NCI-H146 (cell line): ENCODE data around the gene FAM169A.
"Not testable (repeated sequence)": the region's sequence is repeated elsewhere in the genome, so short reads cannot be mapped to it uniquely, and the experiment has no call there.

Experiments used
- DNase-seq: peaks from one replicate; lab custom pipeline; 2025; lab: John Stamatoyannopoulos, UW

The FAM169A gene

DNA sequence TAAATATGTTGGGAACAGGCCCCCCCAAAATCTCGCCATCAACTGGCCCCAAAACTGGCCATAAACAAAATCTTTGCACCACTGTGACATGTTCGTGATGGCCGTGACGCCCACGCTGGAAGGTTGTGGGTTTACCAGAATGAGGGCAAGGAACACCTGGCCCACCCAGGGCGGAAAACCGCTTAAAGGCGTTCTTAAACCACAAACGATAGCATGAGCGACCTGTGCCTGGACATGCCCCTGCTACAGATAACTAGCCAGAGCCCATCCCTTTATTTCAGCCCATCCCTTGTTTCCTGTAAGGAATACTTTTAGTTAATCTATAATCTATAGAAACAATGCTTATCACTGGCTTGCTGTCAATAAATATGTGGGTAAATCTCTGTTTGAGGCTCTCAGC lies 3.2 kb upstream of the FAM169A start:
- not testable (repeated sequence) for DNase-seq

DNA sequence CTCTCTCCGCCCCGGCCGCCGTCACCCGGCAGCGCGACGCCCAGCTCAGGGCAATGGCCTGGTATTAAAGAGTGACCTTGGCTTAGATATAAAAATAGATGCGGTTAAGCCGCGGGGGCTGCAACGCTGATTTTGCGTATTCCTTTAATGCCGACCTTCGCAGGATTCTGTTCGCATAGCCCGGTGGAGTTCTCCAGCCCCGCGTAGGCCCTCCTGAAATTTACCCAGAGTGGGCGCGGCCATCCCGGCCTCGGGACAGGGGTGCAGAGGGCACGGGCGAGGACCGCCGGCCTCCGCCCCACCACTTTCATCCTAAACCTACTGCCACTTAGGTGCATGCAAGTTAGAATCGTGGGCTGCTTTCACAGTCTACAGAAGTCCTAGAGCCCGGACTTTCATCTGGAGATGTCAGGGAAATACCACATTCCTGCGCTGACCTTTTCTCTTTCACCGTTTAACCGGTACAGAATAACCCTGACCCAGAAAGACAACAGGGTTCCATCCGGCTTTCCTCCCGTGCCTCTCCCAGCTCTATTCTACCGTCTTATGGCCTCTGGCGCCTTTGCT lies 492 bp upstream of the FAM169A start:
- no peak for DNase-seq

DNA sequence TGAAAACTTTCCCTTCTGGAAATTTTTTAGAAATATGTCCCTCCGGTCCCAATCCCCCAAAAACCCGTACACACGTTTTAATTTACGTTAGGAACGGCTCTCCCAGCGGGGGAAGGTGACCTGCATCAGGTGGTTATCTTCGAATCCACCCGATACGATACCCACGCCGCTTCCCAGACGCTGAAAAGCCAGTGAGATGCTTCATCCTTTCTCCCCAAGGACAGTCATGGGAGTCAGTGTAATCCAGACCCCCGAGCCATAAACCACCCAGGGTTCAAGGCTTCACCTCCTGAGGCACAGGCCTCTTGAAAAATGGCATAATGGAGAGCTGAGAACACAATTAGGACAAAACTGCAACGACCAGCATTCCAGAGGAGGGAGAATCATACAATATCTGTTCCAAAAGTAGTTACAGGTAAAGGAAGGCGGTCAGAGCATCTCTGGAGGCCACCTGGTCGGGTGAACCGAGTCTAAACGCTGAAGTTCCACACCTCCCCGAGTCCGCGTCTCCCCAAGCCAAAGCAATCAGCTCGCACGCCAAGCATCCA lies 857 bp downstream of the FAM169A start:
- DNase-seq: peak; percentile 12

DNA sequence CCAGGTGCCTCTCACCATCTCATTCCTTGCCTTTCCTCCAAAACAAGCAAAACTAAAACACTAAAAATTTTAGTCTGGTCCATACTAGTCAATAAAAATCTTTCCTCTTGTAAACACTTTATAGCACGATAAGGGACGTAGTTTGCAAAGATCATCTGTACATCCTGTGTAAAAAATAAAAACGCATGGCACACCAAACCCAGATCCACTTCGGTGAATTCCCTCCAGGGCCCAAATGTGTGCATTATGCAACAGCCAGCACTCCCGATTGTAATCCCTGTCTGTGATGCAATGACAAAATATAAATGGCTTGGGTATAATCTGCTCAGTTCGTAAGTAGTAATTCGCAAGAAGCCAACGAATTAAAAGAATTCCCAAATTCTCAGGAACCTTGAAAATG lies 1.4 kb downstream of the FAM169A start:
- DNase-seq: no peak

DNA sequence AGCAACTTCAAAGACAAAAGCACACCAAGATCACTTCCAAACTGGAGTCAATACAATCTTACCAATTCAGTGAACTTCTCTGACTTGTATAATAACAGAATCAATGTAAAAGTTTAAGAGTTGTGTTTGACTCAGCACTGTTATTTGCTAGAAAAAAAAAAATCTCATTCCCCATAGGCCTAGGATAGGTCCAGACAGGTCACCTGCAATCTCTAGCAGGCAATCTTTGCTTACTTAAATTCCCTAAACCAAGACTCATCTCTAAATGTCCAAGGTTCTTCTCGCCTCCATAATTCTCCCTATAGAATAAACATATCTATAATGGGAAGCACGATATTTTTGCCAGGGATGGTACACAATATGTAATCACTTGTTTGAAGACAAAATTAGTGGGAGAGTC lies 2.5 kb downstream of the FAM169A start:
- DNase-seq: no peak

DNA sequence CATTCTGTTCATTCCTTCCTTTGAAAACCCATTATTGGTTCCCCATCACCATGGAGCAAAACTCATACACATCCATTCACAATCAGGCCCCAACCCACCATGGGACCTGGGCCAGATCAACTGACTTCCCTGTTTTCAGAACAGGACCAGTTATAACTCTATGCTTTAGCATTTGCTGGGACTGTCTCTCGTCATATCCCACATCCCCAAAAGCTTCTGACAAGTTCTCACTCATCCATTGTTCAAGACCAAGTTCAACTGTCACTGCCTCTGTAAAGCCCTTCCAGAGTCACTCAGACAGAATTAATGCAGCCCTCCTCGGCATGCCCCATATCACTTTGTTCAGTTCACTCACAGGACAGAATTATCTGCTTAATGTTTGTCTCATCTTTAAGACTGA lies 4.0 kb downstream of the FAM169A start:
- no peak for DNase-seq

DNA sequence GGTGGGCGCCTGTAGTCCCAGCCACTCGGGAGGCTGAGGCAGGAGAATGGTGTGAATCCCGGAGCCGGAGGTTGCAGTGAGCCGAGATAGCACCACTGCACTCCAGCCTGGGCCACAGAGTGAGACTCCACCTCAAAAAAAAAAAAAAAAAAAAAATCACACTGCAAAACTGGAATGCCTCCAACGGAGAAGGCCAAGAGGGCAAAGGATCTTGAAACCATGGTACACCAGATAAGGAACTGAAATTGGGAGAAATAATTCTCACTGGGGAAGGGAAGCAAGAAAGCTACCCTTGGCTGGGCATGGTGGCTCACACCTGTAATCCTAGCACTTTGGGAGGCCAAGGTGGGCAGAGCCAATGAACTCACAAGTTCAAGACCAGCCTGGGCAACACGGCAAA lies 9.2 kb downstream of the FAM169A start:
- not testable (repeated sequence) for DNase-seq

DNA sequence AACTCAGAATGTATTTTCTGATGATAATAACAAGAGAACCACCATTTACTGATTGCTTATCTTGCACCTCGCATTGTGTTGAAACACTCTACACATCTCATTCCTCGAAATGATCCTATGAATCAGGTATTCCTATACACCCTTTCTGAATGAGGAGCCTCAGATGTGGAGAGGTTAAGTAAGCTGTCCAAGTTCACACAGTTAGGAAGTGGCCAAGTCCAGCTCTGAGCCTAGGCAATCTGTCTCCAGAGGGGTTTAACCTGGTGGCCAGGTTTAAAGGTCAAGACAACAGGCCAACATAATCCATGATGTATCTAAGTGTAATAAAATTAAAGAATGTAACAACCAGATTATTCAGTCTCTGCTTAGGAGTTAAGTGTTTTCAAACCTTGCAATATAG lies 12.9 kb downstream of the FAM169A start:
- DNase-seq: no peak

DNA sequence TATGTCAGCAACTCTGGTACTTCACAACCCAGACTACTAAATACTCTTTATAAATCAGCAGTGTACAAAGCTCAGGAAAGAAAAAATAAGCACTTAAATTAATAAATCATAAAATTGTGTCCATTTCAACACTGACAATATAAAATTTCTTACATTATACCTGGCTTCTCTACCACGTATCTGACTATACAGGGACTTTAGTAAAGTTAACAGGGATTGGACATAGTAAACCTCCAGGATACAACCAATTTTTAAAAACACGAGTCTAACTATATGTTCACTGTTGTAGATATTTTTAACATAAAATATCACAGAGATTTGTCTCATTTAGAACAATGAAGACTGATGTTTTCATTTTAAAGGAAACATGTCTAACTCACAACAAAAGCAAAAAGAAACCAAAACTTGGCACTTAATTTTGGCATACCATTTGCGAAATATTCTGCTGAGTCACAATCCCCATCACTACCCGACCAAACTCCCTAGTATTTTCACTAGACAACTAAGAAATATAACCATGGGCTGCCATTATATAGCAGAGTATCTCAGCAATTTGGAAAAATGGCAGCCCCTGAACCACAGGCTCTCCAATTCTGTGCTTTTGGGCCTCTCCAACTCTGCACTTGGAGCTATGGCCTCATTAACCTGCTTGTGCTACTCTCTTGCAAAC lies 14.4 kb downstream of the FAM169A start:
- no peak for DNase-seq

DNA sequence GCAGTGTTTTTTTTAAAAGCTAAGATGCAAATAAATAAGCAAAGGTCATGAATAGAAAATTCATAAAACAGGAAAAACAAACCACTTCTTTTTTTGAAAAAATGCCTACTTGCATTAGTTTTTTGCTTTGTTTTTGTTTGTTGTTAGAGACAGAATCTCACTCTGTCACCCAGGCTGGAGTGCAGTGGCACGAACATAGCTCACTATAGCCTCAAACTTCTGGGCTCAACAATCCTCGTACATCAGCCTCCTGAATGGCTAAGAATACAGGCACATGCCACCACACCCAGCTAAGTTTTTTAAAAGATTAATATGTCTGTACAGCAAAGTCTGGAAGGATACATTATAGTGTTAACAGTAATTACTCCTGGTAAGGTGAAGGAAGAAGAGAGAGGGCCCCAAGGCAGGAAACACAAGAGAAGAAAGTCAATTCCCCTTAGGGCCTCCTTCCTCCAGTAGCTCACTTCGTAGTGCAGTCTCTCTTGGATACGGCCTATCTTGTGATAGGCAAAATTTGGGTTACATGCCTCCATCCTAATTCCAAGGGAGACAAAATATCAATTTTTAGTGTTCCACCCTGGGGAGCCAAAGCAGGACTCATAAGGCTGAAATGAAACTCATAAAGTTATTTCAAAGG lies 15.3 kb downstream of the FAM169A start:
- DNase-seq: no peak

DNA sequence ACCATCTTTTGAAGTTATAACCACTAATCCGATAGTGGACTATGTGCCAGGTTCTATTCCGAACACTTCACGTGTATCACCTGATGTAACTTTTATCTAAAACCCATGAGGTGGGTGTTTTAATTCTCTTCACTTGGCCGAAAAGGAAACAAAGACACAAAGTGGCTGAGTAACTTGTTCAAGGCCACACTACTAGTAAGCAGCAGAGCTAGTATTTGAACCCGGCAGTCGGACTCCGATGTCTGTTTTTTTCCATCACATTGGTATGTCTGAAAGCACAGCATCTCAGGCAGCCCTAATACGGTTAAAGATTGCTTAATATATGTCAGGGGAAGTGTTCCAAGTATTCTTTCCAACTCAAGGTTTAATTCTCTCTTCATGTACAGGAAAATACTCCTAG lies 16.2 kb downstream of the FAM169A start:
- no peak for DNase-seq

DNA sequence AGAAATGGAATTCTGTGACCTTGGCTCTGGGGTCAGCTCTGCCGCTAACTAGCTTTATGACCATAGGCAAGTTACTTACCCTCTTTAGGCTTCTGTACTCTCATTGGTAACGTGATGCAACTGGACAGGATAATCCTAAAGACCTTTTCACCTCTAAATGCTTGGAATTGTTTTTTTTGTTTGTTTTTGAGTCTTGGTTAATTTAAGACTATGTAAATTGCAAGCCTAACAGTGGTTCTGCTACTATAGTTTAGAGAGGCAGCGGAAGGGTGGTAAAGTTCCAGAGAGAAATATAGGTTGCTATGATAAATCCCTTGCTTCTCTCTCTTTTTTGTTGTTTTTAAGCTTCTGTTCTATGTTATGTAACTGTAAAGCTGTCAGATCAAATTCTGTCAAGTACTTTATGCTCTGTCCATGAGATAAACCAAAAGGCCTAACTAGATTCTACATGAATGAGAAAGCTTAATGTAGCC lies 17.6 kb downstream of the FAM169A start:
- no peak for DNase-seq

DNA sequence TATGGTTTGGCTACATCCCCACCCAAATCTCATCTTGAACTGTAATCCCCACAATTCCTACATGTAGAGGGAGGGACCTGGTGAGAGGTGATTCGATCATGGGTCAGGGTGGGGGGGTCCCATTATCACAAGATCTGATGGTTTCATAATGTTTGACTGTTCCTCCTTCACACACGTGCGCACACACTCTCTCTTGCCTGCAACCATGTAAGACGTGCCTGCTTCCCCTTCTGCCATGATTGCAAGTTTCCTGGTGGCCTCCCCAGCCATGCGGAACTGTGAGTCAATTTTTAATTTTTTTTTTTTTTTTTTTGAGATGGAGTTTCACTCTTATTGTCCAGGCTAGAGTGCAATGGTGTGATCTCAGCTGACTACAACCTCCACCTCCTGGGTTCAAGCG lies 27.0 kb downstream of the FAM169A start:
- DNase-seq: no peak

DNA sequence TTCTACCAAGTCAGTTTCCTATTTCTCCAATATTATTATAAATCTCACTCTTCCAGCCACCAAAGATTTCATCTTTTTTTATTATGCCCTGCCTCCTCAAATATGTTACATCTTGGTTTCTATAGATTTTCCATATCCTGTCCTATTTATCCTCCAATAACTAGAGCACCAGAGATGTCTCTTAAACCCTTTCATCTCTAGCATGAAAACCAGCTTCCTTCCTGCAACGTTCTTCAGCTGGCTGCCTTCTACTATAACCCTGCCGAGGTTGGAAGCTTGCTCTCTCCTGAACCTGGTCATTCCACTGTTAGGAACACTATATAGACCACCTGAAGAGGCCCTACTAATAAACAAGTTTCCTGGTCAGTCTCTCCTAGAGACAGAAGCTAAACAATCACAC lies 27.9 kb downstream of the FAM169A start:
- DNase-seq: no peak

DNA sequence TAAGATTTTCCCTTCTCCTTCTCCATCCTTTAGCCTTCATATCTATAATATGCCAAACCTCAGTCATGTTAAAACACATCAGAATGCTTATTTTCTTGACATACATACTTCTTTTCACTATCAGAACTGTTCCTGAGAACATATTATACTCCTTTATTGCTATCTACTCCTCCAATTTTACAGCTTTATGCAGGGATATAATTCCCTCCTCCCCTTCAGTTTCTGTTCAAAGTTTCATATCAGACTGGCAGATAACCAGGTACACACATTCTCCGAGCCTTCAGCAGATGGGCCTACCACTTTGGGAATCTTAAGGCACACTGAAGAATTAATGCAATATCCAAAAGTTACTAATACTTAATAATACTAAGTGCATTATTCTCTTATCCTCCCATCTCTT lies 29.1 kb downstream of the FAM169A start:
- DNase-seq: no peak

DNA sequence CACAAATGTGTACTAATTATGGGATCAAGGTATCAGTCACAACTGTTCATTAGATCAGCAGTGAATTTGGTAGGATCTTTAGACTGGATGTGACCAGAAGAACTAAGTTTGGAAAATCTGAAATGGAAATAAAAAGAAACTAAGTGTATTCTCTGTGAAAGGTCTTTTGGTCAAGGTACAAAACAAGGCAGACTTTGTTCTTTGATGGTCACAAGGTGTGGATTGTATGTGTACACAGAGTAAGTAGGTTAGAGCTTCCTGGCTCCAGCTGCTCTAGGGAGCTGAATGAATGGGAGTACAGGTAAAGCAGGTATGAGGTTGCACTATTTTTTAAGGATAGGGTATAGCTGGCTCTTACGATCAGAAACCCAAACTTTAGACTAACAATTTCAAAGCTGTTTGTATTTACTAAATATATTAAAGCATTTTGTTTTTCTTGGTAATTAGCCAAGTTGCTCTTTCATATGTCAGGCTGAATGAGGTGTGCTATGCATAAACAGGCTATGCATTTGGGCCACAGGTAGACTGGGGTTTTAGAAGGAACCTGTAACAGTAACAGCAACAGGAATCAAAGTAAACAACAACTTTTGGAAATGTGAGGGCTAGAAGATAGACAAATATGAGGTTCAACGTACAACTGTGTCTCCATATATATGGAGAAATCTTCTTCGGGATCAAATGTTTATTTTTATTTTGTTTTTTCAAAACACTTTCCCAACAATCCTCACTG lies 32.5 kb downstream of the FAM169A start:
- DNase-seq: no peak

DNA sequence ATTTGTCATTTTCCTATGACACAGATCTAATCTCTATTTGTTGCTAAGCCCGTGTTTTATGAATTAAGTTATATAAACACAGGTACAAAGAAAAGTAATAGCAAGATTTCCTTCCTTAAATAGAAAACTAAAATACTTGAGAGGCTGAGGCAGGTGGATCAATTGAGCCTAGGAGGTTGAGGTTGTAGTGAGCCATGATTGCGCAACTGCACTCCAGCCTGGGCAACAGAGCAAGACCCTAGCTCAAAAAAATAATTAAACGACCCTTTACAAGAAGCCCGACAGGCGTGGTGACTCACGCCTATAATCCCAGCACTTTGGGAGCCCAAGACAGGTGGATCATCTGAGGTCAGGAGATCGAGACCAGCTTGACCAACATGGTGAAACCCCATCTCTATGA lies 36.8 kb downstream of the FAM169A start:
- DNase-seq: no peak

DNA sequence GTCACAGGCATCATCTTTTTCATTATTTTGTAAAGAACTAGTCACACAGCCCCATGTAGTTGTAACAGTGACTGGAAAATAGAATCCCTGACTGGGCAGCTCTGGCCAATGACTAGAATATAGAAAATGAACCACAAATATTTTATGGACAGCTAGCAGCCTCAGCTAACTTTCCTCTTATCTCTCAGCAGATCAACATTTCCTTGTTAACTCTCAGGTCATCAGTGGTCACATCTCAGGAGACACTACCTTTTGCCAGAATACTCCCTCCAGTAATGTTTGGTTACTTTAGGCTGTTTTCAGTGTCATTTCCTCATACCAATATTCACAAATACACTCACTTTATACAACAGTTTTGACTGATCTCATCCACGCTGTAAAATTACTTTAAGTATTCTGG lies 43.9 kb downstream of the FAM169A start:
- DNase-seq: no peak

DNA sequence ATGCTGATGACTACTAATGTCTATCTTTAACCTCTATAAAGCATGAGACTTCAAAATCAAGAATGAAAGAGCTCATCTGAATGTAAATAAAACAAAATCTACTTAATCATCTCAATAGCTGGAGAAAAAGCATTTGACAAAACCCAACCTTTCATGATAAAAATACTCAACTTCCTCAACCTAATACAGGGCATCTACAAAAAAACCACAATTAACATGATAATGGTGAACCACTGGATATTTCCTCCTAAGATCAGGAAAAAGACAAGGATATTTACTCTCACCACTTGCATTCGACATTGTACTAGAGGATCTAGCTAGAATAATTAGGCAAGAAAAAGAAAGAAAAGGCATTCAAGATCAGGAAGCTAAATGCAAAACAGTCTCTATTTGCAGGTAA lies 49.3 kb downstream of the FAM169A start:
- no peak for DNase-seq

DNA sequence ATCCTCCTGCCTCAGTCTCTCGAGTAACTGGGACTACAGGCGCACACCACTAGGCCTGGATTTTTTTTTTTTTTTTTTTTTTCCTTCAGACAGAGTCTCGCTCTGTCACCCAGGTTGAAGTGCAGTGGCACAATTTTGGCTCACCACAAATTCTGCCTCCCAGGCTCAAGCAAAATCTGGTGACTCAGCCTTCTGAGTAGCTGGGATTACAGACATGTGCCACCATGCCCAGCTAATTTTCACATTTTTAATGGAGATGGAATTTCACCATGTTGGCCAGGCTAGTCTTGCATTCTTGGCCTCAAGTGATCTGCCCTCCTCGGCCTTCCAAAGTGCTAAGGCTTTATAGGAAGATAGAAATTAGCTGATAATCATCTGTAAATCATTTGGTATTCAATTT lies 55.3 kb downstream of the FAM169A start:
- no peak for DNase-seq

DNA sequence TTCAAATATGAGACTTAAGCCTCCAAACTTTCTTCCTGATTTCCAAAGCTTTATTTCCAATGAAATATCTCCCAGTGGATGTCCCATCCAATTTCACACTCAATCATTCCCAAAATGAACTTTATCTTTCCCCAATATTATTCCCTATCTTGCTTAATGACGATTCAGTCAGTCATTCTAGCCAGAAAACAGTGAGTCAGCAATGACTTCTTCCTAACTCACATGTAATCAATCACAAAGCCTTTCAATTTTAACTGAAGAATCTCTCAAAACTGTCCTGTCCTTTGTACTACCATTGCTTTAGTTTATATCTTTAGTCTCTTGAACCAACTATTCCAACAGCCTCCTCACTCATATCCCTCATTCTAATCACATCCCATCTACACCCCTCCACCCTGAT lies 64.2 kb downstream of the FAM169A start:
- DNase-seq: no peak

DNA sequence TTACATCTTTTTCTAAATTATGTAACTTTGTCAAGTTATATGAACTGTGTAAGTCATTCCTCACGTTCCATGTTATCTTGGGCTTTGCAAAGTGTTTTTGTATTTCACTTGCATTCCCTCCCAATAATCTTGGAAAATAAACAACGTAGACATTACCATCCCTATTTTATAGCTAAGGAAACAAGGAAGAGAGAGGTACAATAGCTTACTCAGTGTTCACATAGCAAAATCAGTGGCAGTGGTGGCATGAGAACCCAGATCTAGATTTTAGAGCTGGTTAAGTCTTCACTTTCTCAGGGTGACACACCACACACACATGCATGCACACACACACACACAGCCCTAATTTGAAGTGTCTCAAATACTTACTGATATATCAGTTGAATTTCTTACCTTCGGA lies 65.0 kb downstream of the FAM169A start:
- no peak for DNase-seq
